Panc1 (cell line): ENCODE results near the gene ZNF664. TPM values are rescaled to one million over a fixed set of nuclear protein-coding genes. Genes with fewer than 3 reads are reported as not detected.

Experiments used
- ATAC-seq: fragments of 200-7000 bp; cut with Tn5 transposase; 2 replicates; pipeline ENCODE4 v1.9.1; 2020; ENCODE audit warnings: mild to moderate bottlenecking, moderate library complexity
- BruUV-seq: library from RNA; stranded (reverse); fragments of 400-500 nt; replicated peaks from 2 replicates; lab custom pipeline; 2021; lab: Mats Ljungman, UMichigan
- CTCF ChIA-PET: fragments of 300-600 bp; sonication (Branson Sonifier 250); formaldehyde crosslinking; loops from one replicate; lab custom pipeline; 2022; ENCODE audit warnings: antibody characterized with exemption; lab: Charles Lee
- POLR2A ChIA-PET: fragments of 300-600 bp; sonication (Branson Sonifier 250); formaldehyde crosslinking; loops from one replicate; lab custom pipeline; 2022; ENCODE audit warnings: antibody characterized with exemption; lab: Charles Lee
- DNase-seq: peaks from one replicate; pipeline ENCODE4 v3.0.0-alpha.2; 2010; ENCODE audit warnings: low read depth, low spot score
- H3K27ac ChIP-seq: 2 replicates; pipeline ENCODE4 v1.5.1; 2011; ENCODE audit warnings: mild to moderate bottlenecking, low read length, inconsistent platforms
- H3K27me3 ChIP-seq: fragments of 200-500 bp; sonication (Bioruptor generic); 2 replicates; pipeline ENCODE4 v1.6.0; 2014; ENCODE audit warnings: low read length, inconsistent platforms; ENCODE audit not compliant: control insufficient read depth, insufficient read depth
- H3K36me3 ChIP-seq: fragments of 200-500 bp; sonication (Bioruptor generic); 2 replicates; pipeline ENCODE4 v1.5.1; 2014; ENCODE audit warnings: inconsistent platforms, mild to moderate bottlenecking, low read length, moderate library complexity; ENCODE audit not compliant: control insufficient read depth, insufficient read depth
- H3K4me1 ChIP-seq: 2 replicates; pipeline ENCODE4 v1.5.1; 2011; ENCODE audit warnings: inconsistent platforms, mild to moderate bottlenecking, low read length, moderate library complexity; ENCODE audit not compliant: control insufficient read depth, insufficient read depth
- H3K4me3 ChIP-seq, 2 experiments: 2 replicates each; pipeline ENCODE4 v1.5.1; 2011 to 2012; ENCODE audit warnings: low read depth in 2 of 2, low read length in 2 of 2, mild to moderate bottlenecking in 2 of 2, inconsistent platforms in 1 of 2, moderate library complexity in 1 of 2
- H3K9me3 ChIP-seq: fragments of 200-500 bp; sonication (Bioruptor generic); 2 replicates; pipeline ENCODE4 v1.5.1; 2014; ENCODE audit warnings: low read depth, mild to moderate bottlenecking, inconsistent platforms, low read length, moderate library complexity; ENCODE audit not compliant: control insufficient read depth, insufficient read depth
- POLR2AphosphoS5 ChIP-seq: IDR thresholded peaks from 2 replicates; pipeline ENCODE4 v1.6.1; 2012; ENCODE audit warnings: mild to moderate bottlenecking, low read depth, low read length, moderate library complexity
- SIN3A ChIP-seq: IDR thresholded peaks from 2 replicates; pipeline ENCODE4 v1.6.1; 2012; ENCODE audit warnings: low read depth, mild to moderate bottlenecking, low read length, moderate library complexity, borderline replicate concordance; ENCODE audit not compliant: insufficient read depth
- TCF7L2 ChIP-seq: IDR thresholded peaks from 2 replicates; pipeline ENCODE4 v1.6.1; 2011; ENCODE audit warnings: mild to moderate bottlenecking, low read depth, low read length, inconsistent platforms
- in situ Hi-C: cut with HindIII; loops from 2 replicates; pipeline ENCODE4 v1.10.0; 2016; ENCODE audit warnings: low sequenced_read_pairs, low pct_unique_long_range_greater_than_20kb
- intact Hi-C: fragments of 100-400 bp; cut with micrococcal nuclease; formaldehyde crosslinking; loops from one replicate; pipeline ENCODE4 v1.10.0; 2022; ENCODE audit not compliant: unreplicated experiment
- total RNA-seq: library from RNA; stranded (reverse); gene quantifications from one replicate; pipeline ENCODE4 v1.2.1, GENCODE V29; 2021; ENCODE audit not compliant: unreplicated experiment
- TF ChIP-seq, protein P1 (sequence below), 2 experiments: IDR thresholded peaks; 2 replicates each; pipeline ENCODE4 v1.6.1; 2011 to 2012; ENCODE audit warnings: low read depth in 2 of 2, control low read depth in 1 of 2, low read length in 1 of 2, mild to moderate bottlenecking in 1 of 2, moderate library complexity in 1 of 2; ENCODE audit not compliant: insufficient read depth in 1 of 2
- TF ChIP-seq, protein P2 (sequence below): fragments of 450-650 bp; IDR thresholded peaks from 2 replicates; pipeline ENCODE4 v1.5.1; 2017; ENCODE audit warnings: mild to moderate bottlenecking

ZNF664 gene
- total RNA-seq, 1 experiment from 2014 or later = 115 TPM

DNA sequence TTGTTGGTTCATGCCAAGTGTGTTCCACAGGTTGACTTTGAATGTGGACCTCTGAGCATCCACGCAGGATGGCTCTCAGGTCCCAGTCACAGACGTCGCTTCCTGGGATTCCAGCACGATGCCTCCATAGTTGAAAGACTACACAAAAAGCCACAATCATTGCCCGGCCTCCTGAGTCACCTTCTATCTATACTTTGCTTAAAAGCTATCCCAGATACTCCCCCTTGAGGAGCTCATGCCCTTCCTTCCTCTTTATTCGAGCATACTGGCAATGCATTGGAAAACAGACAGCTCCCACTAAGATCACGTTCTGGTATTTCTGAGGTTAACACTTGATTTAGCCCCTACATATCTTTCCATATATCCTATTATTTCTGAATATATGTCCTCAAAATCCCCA, 40.1 kb downstream of the ZNF664 start:
- peaks cover 28% of the 10 kb centered on the region for H3K36me3 ChIP-seq
- H3K4me3 ChIP-seq = no peak overlapping the region
- CTCF ChIA-PET = no interaction called here
- in situ Hi-C loops (no loop called here), intact Hi-C loops (no loop called here)
- no peaks in the 10 kb centered on the region for H3K27me3 ChIP-seq
- POLR2A ChIA-PET = interaction anchor here (0.7 kb wide), 1 partner anchor 368 kb away, joined by 3 read pairs; no protein-coding TSS in a partner anchor
- no peaks in the 10 kb centered on the region for H3K9me3 ChIP-seq
- no peaks in the 10 kb centered on the region for H3K4me1 ChIP-seq
- TF ChIP-seq TCF7L2 (no peak), SIN3A (no peak), POLR2AphosphoS5 (no peak)
- TF ChIP-seq, protein P1, sequence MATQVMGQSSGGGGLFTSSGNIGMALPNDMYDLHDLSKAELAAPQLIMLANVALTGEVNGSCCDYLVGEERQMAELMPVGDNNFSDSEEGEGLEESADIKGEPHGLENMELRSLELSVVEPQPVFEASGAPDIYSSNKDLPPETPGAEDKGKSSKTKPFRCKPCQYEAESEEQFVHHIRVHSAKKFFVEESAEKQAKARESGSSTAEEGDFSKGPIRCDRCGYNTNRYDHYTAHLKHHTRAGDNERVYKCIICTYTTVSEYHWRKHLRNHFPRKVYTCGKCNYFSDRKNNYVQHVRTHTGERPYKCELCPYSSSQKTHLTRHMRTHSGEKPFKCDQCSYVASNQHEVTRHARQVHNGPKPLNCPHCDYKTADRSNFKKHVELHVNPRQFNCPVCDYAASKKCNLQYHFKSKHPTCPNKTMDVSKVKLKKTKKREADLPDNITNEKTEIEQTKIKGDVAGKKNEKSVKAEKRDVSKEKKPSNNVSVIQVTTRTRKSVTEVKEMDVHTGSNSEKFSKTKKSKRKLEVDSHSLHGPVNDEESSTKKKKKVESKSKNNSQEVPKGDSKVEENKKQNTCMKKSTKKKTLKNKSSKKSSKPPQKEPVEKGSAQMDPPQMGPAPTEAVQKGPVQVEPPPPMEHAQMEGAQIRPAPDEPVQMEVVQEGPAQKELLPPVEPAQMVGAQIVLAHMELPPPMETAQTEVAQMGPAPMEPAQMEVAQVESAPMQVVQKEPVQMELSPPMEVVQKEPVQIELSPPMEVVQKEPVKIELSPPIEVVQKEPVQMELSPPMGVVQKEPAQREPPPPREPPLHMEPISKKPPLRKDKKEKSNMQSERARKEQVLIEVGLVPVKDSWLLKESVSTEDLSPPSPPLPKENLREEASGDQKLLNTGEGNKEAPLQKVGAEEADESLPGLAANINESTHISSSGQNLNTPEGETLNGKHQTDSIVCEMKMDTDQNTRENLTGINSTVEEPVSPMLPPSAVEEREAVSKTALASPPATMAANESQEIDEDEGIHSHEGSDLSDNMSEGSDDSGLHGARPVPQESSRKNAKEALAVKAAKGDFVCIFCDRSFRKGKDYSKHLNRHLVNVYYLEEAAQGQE (IDR thresholded peaks at IDR 0.05; ENCODE audit: insufficient read depth in 1 of 2, low read depth in 2 of 2, low read length in 1 of 2) = no peak
- TF ChIP-seq, protein P2, sequence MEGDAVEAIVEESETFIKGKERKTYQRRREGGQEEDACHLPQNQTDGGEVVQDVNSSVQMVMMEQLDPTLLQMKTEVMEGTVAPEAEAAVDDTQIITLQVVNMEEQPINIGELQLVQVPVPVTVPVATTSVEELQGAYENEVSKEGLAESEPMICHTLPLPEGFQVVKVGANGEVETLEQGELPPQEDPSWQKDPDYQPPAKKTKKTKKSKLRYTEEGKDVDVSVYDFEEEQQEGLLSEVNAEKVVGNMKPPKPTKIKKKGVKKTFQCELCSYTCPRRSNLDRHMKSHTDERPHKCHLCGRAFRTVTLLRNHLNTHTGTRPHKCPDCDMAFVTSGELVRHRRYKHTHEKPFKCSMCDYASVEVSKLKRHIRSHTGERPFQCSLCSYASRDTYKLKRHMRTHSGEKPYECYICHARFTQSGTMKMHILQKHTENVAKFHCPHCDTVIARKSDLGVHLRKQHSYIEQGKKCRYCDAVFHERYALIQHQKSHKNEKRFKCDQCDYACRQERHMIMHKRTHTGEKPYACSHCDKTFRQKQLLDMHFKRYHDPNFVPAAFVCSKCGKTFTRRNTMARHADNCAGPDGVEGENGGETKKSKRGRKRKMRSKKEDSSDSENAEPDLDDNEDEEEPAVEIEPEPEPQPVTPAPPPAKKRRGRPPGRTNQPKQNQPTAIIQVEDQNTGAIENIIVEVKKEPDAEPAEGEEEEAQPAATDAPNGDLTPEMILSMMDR = no peak
- BruUV-seq = no TSS peak
- DNase-seq (no peak), ATAC-seq (no peak)
- no peak overlapping the region for H3K27ac ChIP-seq

DNA sequence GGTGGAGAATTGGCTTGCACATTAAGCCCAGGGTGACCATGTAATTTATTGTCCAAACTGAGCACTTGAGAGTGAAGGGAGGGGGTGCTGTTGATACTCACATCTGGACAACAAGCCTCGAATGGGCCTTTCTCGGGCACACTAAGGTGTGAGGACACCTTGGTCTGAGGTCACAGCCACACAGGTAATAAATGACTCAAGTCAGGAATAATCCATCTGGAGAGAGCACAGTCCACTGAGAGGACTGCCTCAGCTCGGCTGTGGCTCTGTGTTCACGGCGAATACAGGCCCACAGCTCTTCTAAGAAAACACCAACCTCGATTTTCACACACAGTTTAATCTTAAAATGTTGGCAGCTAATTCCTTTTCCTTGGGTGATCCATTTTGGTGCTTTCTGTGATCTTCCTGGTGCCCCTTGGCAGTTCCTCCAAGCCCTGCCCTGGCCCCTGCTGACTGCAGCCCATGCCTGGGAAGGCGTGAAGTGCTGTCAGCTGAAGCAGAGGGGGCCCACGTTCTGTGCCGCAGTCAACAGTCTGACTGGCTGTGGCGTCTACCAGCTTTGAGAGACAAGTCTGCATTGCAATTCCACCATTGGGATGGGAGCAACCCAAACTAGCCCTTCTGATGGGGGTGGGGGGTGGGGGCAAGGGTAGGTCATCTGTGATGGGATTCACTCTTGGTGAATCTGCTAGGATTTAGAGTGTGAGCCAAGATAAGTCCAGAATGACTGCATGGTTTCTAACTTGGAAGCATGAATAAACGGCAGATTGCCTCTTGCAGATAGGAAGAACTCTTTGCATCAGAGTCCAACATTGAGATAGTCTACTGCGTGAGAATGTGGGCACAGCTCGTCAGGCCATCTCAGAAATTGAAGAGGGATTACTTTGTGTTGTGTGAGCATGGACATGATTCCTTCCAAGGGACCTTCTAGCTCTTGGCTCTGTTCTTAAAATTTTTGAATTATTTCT, 42.8 kb downstream of the ZNF664 start:
- ATAC-seq = no peak
- Histone ChIP-seq H3K4me1 (no peaks in the 10 kb centered on the region), H3K27me3 (no peaks in the 10 kb centered on the region), H3K36me3 (peaks cover 21% of the 10 kb centered on the region), H3K27ac (no peak overlapping the region), H3K4me3 (no peak overlapping the region), H3K9me3 (no peaks in the 10 kb centered on the region)
- in situ Hi-C loops = no loop called here
- POLR2A ChIA-PET = no interaction called here
- BruUV-seq = no TSS peak
- TF ChIP-seq, protein P2 = no peak
- TF ChIP-seq SIN3A (no peak), POLR2AphosphoS5 (no peak), TCF7L2 (no peak)
- TF ChIP-seq, protein P1 (IDR thresholded peaks at IDR 0.05; ENCODE audit: insufficient read depth in 1 of 2, low read depth in 2 of 2, low read length in 1 of 2) = no peak
- no peak for DNase-seq
- CTCF ChIA-PET = interaction anchor here (0.6 kb wide), 1 partner anchor 215 kb away, joined by 4 read pairs; no protein-coding TSS in a partner anchor
- intact Hi-C loops = no loop called here
